HCT116 (cell line): Measurements from ENCODE around the gene EME1. TPM values are rescaled to one million over a fixed set of nuclear protein-coding genes. Genes with fewer than 3 reads are reported as not detected.
A peak's percentile ranks its signal among the peaks of the same experiment; 100 is the strongest.

Source experiments
- ATAC-seq: fragments of 200-7000 bp; cut with Tn5 transposase; 2 replicates; pipeline ENCODE4 v1.9.1; 2020; ENCODE audit warnings: mild to moderate bottlenecking, moderate library complexity
- BruUV-seq: library from RNA; stranded (reverse); fragments of 400-500 nt; replicated peaks from 2 replicates; lab custom pipeline; 2021; lab: Mats Ljungman, UMichigan
- CTCF ChIA-PET: fragments of 300-600 bp; sonication (Branson Sonifier 250); formaldehyde crosslinking; loops from one replicate; lab custom pipeline; 2021; ENCODE audit warnings: antibody characterized with exemption; lab: Charles Lee
- POLR2A ChIA-PET: fragments of 300-600, 350-600 bp; sonication (Branson Sonifier 250); formaldehyde crosslinking; loops from one replicate; lab custom pipeline; 2021; ENCODE audit warnings: antibody characterized with exemption; lab: Charles Lee
- RAD21 ChIA-PET, 2 experiments: fragments of 300-600 bp; sonication (Branson Sonifier 250); formaldehyde crosslinking; loops; one replicate each; lab custom pipeline; 2023; ENCODE audit warnings: low total read pairs in 2 of 2; ENCODE audit not compliant: uncharacterized antibody in 2 of 2, unreplicated experiment in 2 of 2, low non-redundant PET in 1 of 2; lab: Charles Lee
- DNase-seq: peaks from one replicate; pipeline ENCODE4 v3.0.0-alpha.2; 2010; ENCODE audit warnings: low read depth, low spot score
- H2AFZ ChIP-seq: fragments of 200-600 bp; shearing (Covaris generic), sonication (generic); 2 replicates; pipeline ENCODE4 v1.6.1; 2017; ENCODE audit warnings: low read depth, mixed run types, mixed read lengths, antibody characterized with exemption, low read length; ENCODE audit not compliant: poor library complexity, severe bottlenecking
- H3K27ac ChIP-seq: 2 replicates; pipeline ENCODE4 v1.5.1; 2012; ENCODE audit warnings: low read depth, low read length
- H3K27me3 ChIP-seq: fragments of 200-600 bp; sonication (generic); 2 replicates; pipeline ENCODE4 v1.6.1; 2016; ENCODE audit warnings: mixed run types, low read length, mixed read lengths; ENCODE audit not compliant: insufficient read depth
- H3K36me3 ChIP-seq, 2 experiments: fragments of 200-500 bp in 1 of 2; fragments of 200-600 bp in 1 of 2; sonication (Bioruptor generic) in 1 of 2; sonication (generic) in 1 of 2; 2 replicates each; pipeline versions ENCODE4 v1.5.1 to v1.6.1; 2014 to 2016; ENCODE audit warnings: low read length in 2 of 2, inconsistent platforms in 1 of 2, mixed read lengths in 1 of 2, mixed run types in 1 of 2; ENCODE audit not compliant: insufficient read depth in 2 of 2, control insufficient read depth in 1 of 2
- H3K4me1 ChIP-seq, 2 experiments: fragments of 200-600 bp in 1 of 2; sonication (generic) in 1 of 2; 2 replicates each; pipeline versions ENCODE4 v1.5.1 to v1.6.1; 2012 to 2017; ENCODE audit warnings: low read length in 2 of 2, inconsistent platforms in 1 of 2, mild to moderate bottlenecking in 1 of 2, mixed read lengths in 1 of 2, mixed run types in 1 of 2, moderate library complexity in 1 of 2; ENCODE audit not compliant: insufficient read depth in 2 of 2, control insufficient read depth in 1 of 2
- H3K4me2 ChIP-seq: fragments of 200-600 bp; sonication (generic); 2 replicates; pipeline ENCODE4 v1.6.1; 2017; ENCODE audit warnings: mixed run types, low read length, mixed read lengths
- H3K4me3 ChIP-seq, 2 experiments: fragments of 200-600 bp in 1 of 2; sonication (generic) in 1 of 2; replicated peaks in 1 of 2; 2 replicates each; pipeline ENCODE4 v1.5.1; 2011 to 2016; ENCODE audit warnings: low read length in 2 of 2, control low read depth in 1 of 2, low read depth in 1 of 2, mild to moderate bottlenecking in 1 of 2, mixed read lengths in 1 of 2, mixed run types in 1 of 2
- H3K79me2 ChIP-seq: fragments of 200-600 bp; sonication (generic); 2 replicates; pipeline ENCODE4 v1.6.1; 2017; ENCODE audit warnings: mild to moderate bottlenecking, mixed run types, low read length, moderate library complexity, mixed read lengths; ENCODE audit not compliant: insufficient read depth
- H3K9ac ChIP-seq: fragments of 200-600 bp; sonication (generic); 2 replicates; pipeline ENCODE4 v1.6.1; 2016; ENCODE audit warnings: low read length, mixed read lengths
- H3K9me2 ChIP-seq: fragments of 200-600 bp; sonication (generic), shearing (Covaris generic); 2 replicates; pipeline ENCODE4 v1.6.1; 2017; ENCODE audit warnings: mixed run types, mild to moderate bottlenecking, moderate library complexity; ENCODE audit not compliant: insufficient read depth
- H3K9me3 ChIP-seq, 2 experiments: fragments of 200-500 bp in 1 of 2; fragments of 200-600 bp in 1 of 2; sonication (Bioruptor generic) in 1 of 2; sonication (generic) in 1 of 2; 2 replicates each; pipeline ENCODE4 v1.6.1; 2014 to 2017; ENCODE audit warnings: low read length in 2 of 2, mixed read lengths in 2 of 2, inconsistent platforms in 1 of 2, low read depth in 1 of 2, mild to moderate bottlenecking in 1 of 2, mixed run types in 1 of 2, moderate library complexity in 1 of 2; ENCODE audit not compliant: control insufficient read depth in 1 of 2, insufficient read depth in 1 of 2
- H4K20me1 ChIP-seq: fragments of 200-600 bp; sonication (generic), shearing (Covaris generic); 2 replicates; pipeline ENCODE4 v1.6.1; 2017; ENCODE audit warnings: mixed run types, mild to moderate bottlenecking, moderate library complexity; ENCODE audit not compliant: insufficient read depth
- POLR2A ChIP-seq: IDR thresholded peaks from 2 replicates; pipeline ENCODE4 v1.7.0; 2011; ENCODE audit warnings: borderline replicate concordance; ENCODE audit not compliant: insufficient read depth, insufficient read length; ENCODE audit errors: extremely low read depth
- POLR2AphosphoS5 ChIP-seq: IDR thresholded peaks from 2 replicates; pipeline ENCODE4 v1.6.1; 2011; ENCODE audit warnings: mild to moderate bottlenecking, low read depth, low read length, moderate library complexity
- TCF7L2 ChIP-seq: IDR thresholded peaks from 2 replicates; pipeline ENCODE4 v1.7.0; 2011; ENCODE audit warnings: borderline replicate concordance, inconsistent platforms; ENCODE audit not compliant: insufficient read depth, insufficient read length; ENCODE audit errors: extremely low read depth
- YY1 ChIP-seq: IDR thresholded peaks from 2 replicates; pipeline ENCODE4 v1.6.1; 2011; ENCODE audit warnings: low read length, low read depth, moderate library complexity, mild to moderate bottlenecking; ENCODE audit not compliant: insufficient replicate concordance; ENCODE audit errors: extremely low read depth
- ZFX ChIP-seq: fragments of 450-650 bp; IDR thresholded peaks from 2 replicates; pipeline ENCODE4 v1.6.1; 2017
- intact Hi-C: fragments of 100-400 bp; cut with micrococcal nuclease; formaldehyde crosslinking; loops from 2 replicates; pipeline ENCODE4 v1.10.0; 2022
- total RNA-seq: library from RNA; stranded (reverse); gene quantifications from one replicate; pipeline ENCODE4 v1.2.1, GENCODE V29; 2021; ENCODE audit not compliant: unreplicated experiment
- TF ChIP-seq, protein P1 (sequence below), 3 experiments: fragments of 200-600 bp in 1 of 3; sonication (generic) in 1 of 3; IDR thresholded peaks in 2 of 3; conservative IDR thresholded peaks in 1 of 3; 2 replicates each; pipeline ENCODE4 v1.5.1; 2012 to 2017; ENCODE audit warnings: low read depth in 2 of 3, low read length in 2 of 3, antibody characterized with exemption in 1 of 3, borderline replicate concordance in 1 of 3, control low read depth in 1 of 3, mild to moderate bottlenecking in 1 of 3, mixed read lengths in 1 of 3, mixed run types in 1 of 3, moderate library complexity in 1 of 3; ENCODE audit not compliant: insufficient read depth in 1 of 3
- TF ChIP-seq, protein P2 (sequence below): IDR thresholded peaks from 2 replicates; pipeline ENCODE4 v1.6.1; 2012

Gene EME1
- total RNA-seq, 1 experiment from 2014 or later = 31.8 TPM

DNA sequence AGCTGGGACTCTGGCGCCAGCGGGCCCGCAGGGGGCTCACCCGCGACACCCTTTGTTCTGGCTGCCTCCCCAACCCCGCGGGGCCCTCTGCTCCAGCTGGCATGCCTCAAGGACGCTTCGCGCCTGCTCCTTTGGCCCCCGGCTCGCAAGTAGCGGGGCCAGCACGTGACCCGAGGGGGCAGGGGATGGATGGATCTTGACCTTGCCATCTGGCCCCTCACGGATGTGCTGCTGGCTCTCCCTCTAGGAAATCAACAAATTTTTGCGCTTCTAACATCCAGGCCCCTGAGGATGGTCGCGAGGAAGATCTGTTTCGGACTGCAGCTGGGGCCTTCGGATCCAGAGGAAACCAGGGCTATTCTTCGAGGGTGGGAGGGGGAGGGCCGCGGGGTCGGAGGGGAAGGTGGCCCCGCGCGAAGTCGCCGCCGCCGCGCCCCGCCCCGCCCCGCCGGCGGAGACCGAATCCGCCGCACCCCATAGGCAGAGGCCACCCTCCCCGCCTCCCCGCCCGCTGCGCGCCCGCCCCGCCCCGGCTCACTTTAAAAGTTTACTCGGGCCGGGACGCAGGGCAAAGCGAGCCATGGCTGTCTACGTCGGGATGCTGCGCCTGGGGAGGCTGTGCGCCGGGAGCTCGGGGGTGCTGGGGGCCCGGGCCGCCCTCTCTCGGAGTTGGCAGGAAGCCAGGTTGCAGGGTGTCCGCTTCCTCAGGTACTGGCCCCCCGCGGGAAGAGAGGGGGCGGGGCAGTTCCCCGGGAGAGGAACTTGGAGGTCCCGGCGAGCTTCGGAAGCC is 52.8 kb downstream of the EME1 start, which contains the start of gene ACSF2:
ACSF2 (plus strand) TSS at position 537 of the 790 bp plus-strand sequence; CDS start at position 581, 44 bp downstream.
- Histone ChIP-seq H3K79me2 (0 out of 2 replicates have a peak, but pooled peaks cover 7% of the 10 kb centered on the region), H3K27me3 (no peaks in the 10 kb centered on the region), H3K27ac (peak within 1 kb of the TSS; percentile 73), H3K4me2 (peak within 1 kb of the TSS; percentile 89), H3K9me2 (no peaks in the 10 kb centered on the region), H3K9ac (peak within 1 kb of the TSS; percentile 59), H3K9me3 (no peaks in the 10 kb centered on the region), H3K4me3 (peak within 1 kb of the TSS; percentile 63 to 73), H3K36me3 (no peaks in the 10 kb centered on the region; a peak in 1 of 4 replicates), H2AFZ (peak within 1 kb of the TSS; percentile 5), H3K4me1 (peaks cover 31 to 50% of the 10 kb centered on the region in 2 experiments), H4K20me1 (no peaks in the 10 kb centered on the region)
- peak; percentile 76 for ATAC-seq
- intact Hi-C loops = no loop called here
- BruUV-seq = no TSS peak
- ChIA-PET CTCF (interaction anchor here (0.9 to 4.3 kb wide), 3 partner anchors 11 to 29 kb away, joined by 3 to 20 read pairs (median 7); partner anchors contain the start of gene LRRC59), RAD21 (no interaction called here), POLR2A (interaction anchor here (1.1 to 2.5 kb wide), 2 partner anchors 26 to 28 kb away, joined by 3 to 14 read pairs; partner anchors contain the start of gene LRRC59)
- DNase-seq = no peak
- TF ChIP-seq ZFX = no peak
- peak; percentile 88 for TF ChIP-seq POLR2AphosphoS5
- peak; percentile 70 for TF ChIP-seq YY1
- TF ChIP-seq TCF7L2 = peak; percentile 16

DNA sequence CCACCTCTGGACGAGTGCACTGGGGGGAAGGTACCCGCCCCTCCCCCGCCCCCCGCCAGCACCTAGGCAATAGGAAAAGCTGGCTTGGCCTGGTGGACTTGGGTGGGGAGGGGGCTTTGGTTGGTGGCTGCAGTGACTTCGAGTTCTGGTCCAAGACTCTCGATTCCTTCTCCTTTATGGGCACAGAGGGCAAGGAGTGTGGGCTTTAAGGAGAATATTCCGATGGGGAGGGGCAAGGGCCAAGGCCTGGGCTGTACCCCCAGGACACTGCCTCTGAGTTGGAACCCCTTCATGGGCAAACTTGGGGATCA is 53.4 kb downstream of the EME1 start:
- H4K20me1 ChIP-seq = no peaks in the 10 kb centered on the region
- ATAC-seq (no peak), DNase-seq (no peak)
- H3K79me2 ChIP-seq = 0 out of 2 replicates have a peak, but pooled peaks cover 7% of the 10 kb centered on the region
- H3K27me3 ChIP-seq = no peaks in the 10 kb centered on the region
- no peaks in the 10 kb centered on the region for H3K9me2 ChIP-seq
- ChIA-PET POLR2A (interaction anchor here (1.1 to 2.5 kb wide), 2 partner anchors 27 to 28 kb away, joined by 3 to 14 read pairs; partner anchors contain the start of gene LRRC59), CTCF (interaction anchor here (0.9 to 4.3 kb wide), 3 partner anchors 11 to 332 kb away, joined by 3 to 20 read pairs (median 7); partner anchors contain the start of gene LRRC59), RAD21 (no interaction called here)
- peak overlapping the region; percentile 59 for H3K9ac ChIP-seq
- intact Hi-C loops = no loop called here
- no peaks in the 10 kb centered on the region for H3K9me3 ChIP-seq
- peak overlapping the region; percentile 89 for H3K4me2 ChIP-seq
- no peak overlapping the region for H2AFZ ChIP-seq
- BruUV-seq = no TSS peak
- peaks cover 31 to 50% of the 10 kb centered on the region in 2 experiments for H3K4me1 ChIP-seq
- TF ChIP-seq, protein P1, sequence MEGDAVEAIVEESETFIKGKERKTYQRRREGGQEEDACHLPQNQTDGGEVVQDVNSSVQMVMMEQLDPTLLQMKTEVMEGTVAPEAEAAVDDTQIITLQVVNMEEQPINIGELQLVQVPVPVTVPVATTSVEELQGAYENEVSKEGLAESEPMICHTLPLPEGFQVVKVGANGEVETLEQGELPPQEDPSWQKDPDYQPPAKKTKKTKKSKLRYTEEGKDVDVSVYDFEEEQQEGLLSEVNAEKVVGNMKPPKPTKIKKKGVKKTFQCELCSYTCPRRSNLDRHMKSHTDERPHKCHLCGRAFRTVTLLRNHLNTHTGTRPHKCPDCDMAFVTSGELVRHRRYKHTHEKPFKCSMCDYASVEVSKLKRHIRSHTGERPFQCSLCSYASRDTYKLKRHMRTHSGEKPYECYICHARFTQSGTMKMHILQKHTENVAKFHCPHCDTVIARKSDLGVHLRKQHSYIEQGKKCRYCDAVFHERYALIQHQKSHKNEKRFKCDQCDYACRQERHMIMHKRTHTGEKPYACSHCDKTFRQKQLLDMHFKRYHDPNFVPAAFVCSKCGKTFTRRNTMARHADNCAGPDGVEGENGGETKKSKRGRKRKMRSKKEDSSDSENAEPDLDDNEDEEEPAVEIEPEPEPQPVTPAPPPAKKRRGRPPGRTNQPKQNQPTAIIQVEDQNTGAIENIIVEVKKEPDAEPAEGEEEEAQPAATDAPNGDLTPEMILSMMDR (IDR thresholded peaks at IDR 0.05 in 2 of 3, conservative IDR thresholded peaks at IDR 0.05 in 1 of 3; ENCODE audit: borderline replicate concordance in 1 of 3, insufficient read depth in 1 of 3, low read depth in 2 of 3, low read length in 2 of 3) = no peak
- TF ChIP-seq, protein P2, sequence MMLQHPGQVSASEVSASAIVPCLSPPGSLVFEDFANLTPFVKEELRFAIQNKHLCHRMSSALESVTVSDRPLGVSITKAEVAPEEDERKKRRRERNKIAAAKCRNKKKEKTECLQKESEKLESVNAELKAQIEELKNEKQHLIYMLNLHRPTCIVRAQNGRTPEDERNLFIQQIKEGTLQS = no peak
- TF ChIP-seq POLR2A = no peak
- no peaks in the 10 kb centered on the region; a peak in 1 of 4 replicates for H3K36me3 ChIP-seq
- H3K27ac ChIP-seq = peak overlapping the region; percentile 73
- peak overlapping the region; percentile 63 to 73 for H3K4me3 ChIP-seq
